ENCODE measurements around the gene ARL2. TPM values are rescaled to one million over a fixed set of nuclear protein-coding genes. Genes with fewer than 3 reads are reported as not detected.
A peak's percentile ranks its signal among the peaks of the same experiment; 100 is the strongest.

Gene ARL2
- total and polyA plus RNA-seq, 10 donors: 44.5 to 110 (median 58.9) TPM

DNA sequence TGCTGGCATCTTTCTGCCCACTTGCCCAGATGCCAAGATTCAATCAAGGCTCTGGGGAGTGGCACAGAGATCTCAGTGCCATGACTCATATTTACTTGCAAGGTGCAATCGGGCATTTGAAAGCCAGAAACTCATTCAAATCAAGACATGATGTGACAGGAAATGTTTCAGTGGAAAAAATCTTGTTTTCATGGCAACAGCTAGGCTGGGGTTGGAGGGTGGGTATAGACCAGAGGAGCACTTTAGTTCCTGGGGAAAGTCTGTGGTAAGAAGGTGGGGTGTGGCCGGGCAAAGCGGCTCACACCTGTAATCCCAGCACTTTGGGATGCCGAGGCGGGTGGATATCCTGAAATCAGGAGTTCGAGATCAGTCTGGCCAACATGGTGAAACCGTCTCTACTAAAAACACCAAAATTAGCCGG is 43.2 kb upstream of the ARL2 start:
- H3K4me1 ChIP-seq: peaks cover 4 to 37% (median 17%) of the 10 kb centered on the region in 6 donors
- H3K9me3 ChIP-seq: no peaks in the 10 kb centered on the region
- TF ChIP-seq, protein P1, sequence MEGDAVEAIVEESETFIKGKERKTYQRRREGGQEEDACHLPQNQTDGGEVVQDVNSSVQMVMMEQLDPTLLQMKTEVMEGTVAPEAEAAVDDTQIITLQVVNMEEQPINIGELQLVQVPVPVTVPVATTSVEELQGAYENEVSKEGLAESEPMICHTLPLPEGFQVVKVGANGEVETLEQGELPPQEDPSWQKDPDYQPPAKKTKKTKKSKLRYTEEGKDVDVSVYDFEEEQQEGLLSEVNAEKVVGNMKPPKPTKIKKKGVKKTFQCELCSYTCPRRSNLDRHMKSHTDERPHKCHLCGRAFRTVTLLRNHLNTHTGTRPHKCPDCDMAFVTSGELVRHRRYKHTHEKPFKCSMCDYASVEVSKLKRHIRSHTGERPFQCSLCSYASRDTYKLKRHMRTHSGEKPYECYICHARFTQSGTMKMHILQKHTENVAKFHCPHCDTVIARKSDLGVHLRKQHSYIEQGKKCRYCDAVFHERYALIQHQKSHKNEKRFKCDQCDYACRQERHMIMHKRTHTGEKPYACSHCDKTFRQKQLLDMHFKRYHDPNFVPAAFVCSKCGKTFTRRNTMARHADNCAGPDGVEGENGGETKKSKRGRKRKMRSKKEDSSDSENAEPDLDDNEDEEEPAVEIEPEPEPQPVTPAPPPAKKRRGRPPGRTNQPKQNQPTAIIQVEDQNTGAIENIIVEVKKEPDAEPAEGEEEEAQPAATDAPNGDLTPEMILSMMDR (IDR thresholded peaks at IDR 0.05 in 8 of 11, conservative IDR thresholded peaks at IDR 0.05 in 3 of 11): no peak
- H3K36me3 ChIP-seq: no peaks in the 10 kb centered on the region
- peak overlapping the region in 2 of 8 donors; percentile 7 to 14 for H3K27ac ChIP-seq
- peak overlapping the region in 1 of 8 donors; percentile 68 for H3K4me3 ChIP-seq
- WGBS, 5 donors: 69 to 83% (median 78%) methylated on average over 7 to 8 of the region's 8 CpGs
- intact Hi-C loops (cut with DNase I; ENCODE audit: low total_unique reads): no loop called here
- no peak for DNase-seq
- H3K27me3 ChIP-seq (replicated peaks in 1 of 7): peaks cover 0 to 20% (median 0%) of the 10 kb centered on the region in 7 donors

- WGBS, 5 donors: 15 to 35% (median 19%) methylated on average over 47 to 69 of the region's 69 CpGs
- Histone ChIP-seq H3K36me3 (no peaks in the 10 kb centered on the region), H3K27ac (peak within 1 kb of the TSS in 7 of 8 donors; percentile 49 to 82 (median 58)), H3K4me1 (peaks cover 4 to 37% (median 17%) of the 10 kb centered on the region in 6 donors), H3K27me3 (replicated peaks in 1 of 7) (peaks cover 0 to 20% (median 0%) of the 10 kb centered on the region in 7 donors), H3K4me3 (peak within 1 kb of the TSS in 7 of 8 donors; percentile 20 to 68 (median 32)), H3K9me3 (no peaks in the 10 kb centered on the region)
- TF ChIP-seq POLR2AphosphoS5 (IDR thresholded peaks at IDR 0.05): peak; percentile 88 to 90 (median 89)
- no peak for TF ChIP-seq POLR2A (IDR thresholded peaks at IDR 0.05)
- TF ChIP-seq, protein P1 (IDR thresholded peaks at IDR 0.05 in 8 of 11, conservative IDR thresholded peaks at IDR 0.05 in 3 of 11): no peak
- intact Hi-C loops (cut with DNase I; ENCODE audit: low total_unique reads): no loop called here
- DNase-seq: peak; percentile 94
Observed at GRCh38 chr11:64971421-64972233, 42.3 kb upstream of the ARL2 start, which contains the start of gene MAJIN. TSS of gene MAJIN (minus strand) at chr11:64972108. CDS start at chr11:64959405, 12,703 bp downstream.

DNA sequence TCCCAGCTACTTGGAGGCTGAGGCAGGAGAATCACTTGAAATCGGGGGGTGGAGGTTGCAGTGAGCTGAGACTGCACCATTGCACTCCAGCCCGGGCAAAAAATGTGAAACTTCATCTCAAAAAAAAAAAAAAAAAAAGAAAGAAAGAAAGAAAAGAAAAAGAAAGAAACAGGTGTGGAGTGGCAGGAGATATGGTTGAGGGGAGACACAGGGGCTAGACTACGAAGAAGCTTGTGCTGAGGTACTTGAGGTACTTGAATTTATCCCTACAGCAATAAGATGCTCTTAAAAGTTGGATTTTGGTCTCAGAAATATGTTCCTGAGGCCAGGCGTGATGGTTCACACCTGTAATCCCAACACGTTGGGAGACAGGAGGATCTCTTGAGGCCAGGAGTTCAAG is 39.8 kb upstream of the ARL2 start:
- intact Hi-C loops (cut with DNase I; ENCODE audit: low total_unique reads): no loop called here
- 64 to 78% (median 73%) methylated on average over 5 of the region's 5 CpGs for WGBS, 5 donors

More for the DNA sequence above, 39.8 kb upstream of the ARL2 start:
- no peak for DNase-seq
- TF ChIP-seq POLR2A (IDR thresholded peaks at IDR 0.05) (no peak), POLR2AphosphoS5 (IDR thresholded peaks at IDR 0.05) (no peak)
- TF ChIP-seq, protein P1 (IDR thresholded peaks at IDR 0.05 in 8 of 11, conservative IDR thresholded peaks at IDR 0.05 in 3 of 11): no peak
- H3K27me3 ChIP-seq (replicated peaks in 1 of 7): peaks cover 0 to 20% (median 0%) of the 10 kb centered on the region in 7 donors
- H3K4me3 ChIP-seq: no peak overlapping the region
- peak overlapping the region in 5 of 8 donors; percentile 2 to 72 (median 60) for H3K27ac ChIP-seq
- H3K4me1 ChIP-seq: peaks cover 4 to 37% (median 17%) of the 10 kb centered on the region in 6 donors
- no peaks in the 10 kb centered on the region for H3K36me3 ChIP-seq
- no peaks in the 10 kb centered on the region for H3K9me3 ChIP-seq
